ENCODE results near the gene OR6C6.
"Not testable (repeated sequence)": the region's sequence is repeated elsewhere in the genome, so short reads cannot be mapped to it uniquely, and the experiment has no call there.

OR6C6 gene

DNA sequence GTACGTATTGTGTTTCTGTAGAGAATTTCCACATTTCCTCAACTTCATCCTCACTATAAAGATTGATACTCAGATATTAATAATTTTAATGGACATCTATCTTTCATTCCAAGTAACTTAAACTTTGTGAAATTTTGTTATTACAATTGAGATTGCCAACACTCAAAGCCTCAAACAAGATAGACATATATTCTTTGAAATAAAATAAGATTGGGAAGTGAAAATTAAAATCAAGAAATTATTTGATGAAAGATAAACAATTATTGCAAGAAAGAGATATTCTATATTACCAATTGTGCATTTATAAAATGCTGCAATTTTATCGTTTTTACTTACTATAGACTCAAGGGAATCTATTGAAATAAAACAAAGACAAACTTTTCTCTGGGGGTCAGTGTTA lies at the start of gene OR6C6:
Gene OR6C6, minus strand, starts transcription at position 101 of the 400 bp plus-strand sequence. CDS start 1,337 bp downstream, outside the sequence.
- intact Hi-C loops (cut with DNase I), result no loop called here
- DNase-seq, result no peak

- no peak for DNase-seq
- intact Hi-C loops (cut with DNase I), result no loop called here
These were observed 39.6 kb upstream of the OR6C6 start for GRCh38 chr12:55336002-55336401.

GRCh38 chr12:55330446-55330845 lies 34.1 kb upstream of the OR6C6 start, which contains the start of gene OR6C3:
Gene OR6C3 (plus strand): TSS chr12:55330746. CDS start chr12:55331701, 955 bp downstream.
- no peak for DNase-seq
- intact Hi-C loops (cut with DNase I), result no loop called here

DNA sequence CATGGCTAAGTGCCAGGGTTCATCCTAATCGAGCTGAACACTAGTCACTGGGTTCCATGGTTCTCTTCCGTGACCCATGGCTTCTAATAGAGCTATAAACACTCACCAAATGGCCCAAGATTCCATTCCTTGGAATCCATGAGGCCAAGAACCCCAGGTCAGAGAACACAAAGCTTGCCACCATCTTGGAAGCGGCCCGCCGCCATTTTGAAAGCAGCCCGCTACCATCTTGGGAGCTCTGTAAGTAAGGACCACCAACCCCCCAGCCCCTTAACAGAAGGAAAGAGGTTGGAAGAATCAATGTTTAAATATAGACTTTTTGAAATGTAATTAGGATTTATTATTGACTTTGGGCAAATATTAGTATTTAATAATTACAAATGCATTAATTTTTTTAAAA lies 29.4 kb upstream of the OR6C6 start:
- DNase-seq; intact Hi-C loops (cut with DNase I): not testable (repeated sequence)

DNA sequence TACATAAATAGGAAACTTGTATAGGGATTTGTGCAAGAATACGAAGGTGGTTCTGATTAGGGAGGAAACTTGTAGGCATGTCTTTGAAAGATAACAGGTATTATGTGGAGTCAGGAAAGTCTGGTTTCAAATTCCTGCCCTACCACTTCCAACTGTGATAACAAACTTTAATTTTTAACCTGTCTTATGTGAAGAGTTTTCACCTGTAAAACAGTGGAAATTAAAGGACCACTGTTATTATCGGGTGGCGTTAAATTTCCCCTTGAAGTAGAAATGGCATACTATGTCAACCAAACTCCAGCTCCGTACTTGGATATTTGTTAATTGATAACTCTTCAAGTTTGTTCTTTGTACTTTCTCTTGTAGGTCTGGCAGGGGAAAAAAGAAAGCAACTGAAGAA lies 23.8 kb upstream of the OR6C6 start:
- intact Hi-C loops (cut with DNase I), result no loop called here

DNA sequence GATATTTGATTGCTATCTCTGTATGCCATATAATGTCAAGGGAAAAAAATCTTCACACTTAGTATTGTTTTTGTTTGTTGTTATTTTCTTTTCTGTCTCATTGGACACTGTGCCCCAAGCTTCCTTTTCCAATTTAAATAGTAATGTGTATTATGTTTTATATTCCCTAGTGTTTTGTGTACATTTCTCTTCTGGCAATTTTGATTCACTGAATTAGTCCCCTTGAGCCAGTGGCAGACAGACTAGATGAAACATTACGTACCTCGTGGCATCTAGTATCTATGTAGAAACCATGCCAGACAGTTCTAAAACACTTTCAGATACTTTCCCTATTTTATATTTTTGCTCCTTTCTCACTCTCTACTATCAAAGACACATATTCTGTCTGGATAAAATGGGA lies 17.7 kb upstream of the OR6C6 start, which contains the start of gene OR6C1:
Gene OR6C1, plus strand, starts transcription at position 301 of the 400 bp plus-strand sequence. CDS start 6,257 bp downstream, outside the sequence.
- DNase-seq, result no peak
- intact Hi-C loops (cut with DNase I), result no loop called here

More for the DNA sequence above, 23.8 kb upstream of the OR6C6 start:
- no peak for DNase-seq

DNA sequence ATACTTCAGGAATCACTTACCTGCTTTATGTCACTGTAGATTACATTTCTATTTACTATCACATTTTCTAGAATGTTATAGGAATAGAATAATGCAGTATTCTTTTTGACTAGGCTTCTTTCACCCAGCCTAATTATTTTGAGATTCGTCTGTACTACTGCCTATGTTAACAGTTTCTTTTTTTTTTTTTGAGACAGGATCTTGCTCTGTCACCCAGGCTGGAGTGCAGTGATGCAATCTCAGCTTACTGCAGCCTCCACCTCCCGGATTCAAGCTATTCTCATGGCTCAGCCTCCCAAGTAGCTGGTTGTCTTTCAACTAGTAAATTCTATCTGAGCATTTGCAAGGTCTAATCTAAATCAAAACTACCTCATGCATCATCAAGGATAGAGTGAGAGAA lies 6.4 kb downstream of the OR6C6 start:
- no peak for DNase-seq
- intact Hi-C loops (cut with DNase I), result no loop called here

GRCh38 chr12:55280991-55281390 lies 15.4 kb downstream of the OR6C6 start:
- intact Hi-C loops (cut with DNase I), result no loop called here
- DNase-seq, result peak in 1 of 42 donors; percentile 4

GRCh38 chr12:55258303-55258702 lies 38.1 kb downstream of the OR6C6 start:
- no peak for DNase-seq
- intact Hi-C loops (cut with DNase I), result no loop called here

- no peak for DNase-seq
- intact Hi-C loops (cut with DNase I), result no loop called here
These were observed 39.5 kb downstream of the OR6C6 start for GRCh38 chr12:55256831-55257230.

GRCh38 chr12:55253281-55253680 lies 43.1 kb downstream of the OR6C6 start:
- intact Hi-C loops (cut with DNase I), result no loop called here

DNA sequence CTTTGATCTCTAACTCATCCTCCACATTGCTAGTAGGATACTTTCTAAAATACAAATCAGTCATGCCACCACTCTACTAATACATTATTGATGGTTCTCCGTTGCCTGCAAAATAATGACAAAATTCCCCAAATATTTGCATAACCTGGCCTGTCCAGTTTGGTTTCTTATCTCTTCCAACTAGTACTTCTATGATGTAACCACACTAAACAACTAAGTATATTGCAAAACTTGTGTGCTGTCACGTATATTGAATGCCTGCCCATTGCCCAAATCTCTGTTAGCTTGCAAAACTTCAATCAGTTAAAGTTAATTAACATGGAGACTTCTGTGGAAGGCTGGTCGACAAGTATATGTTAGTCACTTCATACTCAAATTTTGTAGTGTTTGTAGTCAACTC lies 45.4 kb downstream of the OR6C6 start:
- intact Hi-C loops (cut with DNase I), result no loop called here
- no peak for DNase-seq

More at GRCh38 chr12:55253281-55253680, 43.1 kb downstream of the OR6C6 start:
- DNase-seq, result no peak

DNA sequence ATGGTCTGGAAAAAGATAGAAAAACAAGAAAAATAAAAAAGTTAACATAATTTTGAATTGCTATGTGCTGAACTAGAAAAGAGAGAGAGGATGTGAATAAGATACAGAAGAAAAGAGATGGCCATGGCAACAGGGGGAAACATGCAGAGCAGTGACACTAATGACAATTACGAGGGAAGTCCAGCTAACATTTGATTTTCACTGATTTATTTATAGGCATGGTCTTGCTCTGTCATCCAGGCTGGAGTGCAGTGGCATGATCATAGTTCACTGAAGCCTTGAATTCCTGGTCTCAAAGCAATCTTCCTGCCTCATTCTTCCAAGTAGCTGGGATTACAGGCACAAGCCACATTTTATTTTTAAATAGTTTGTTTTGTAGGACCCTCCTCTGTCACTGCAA lies 50.2 kb downstream of the OR6C6 start:
- intact Hi-C loops (cut with DNase I), result no loop called here

GRCh38 chr12:55244309-55244708 lies 52.1 kb downstream of the OR6C6 start, which contains the start of gene OR6C74:
Gene OR6C74 (plus strand): TSS chr12:55244609. CDS start chr12:55247288, 2,679 bp downstream.
- intact Hi-C loops (cut with DNase I), result no loop called here
- no peak for DNase-seq

More for the DNA sequence above, 50.2 kb downstream of the OR6C6 start:
- no peak for DNase-seq

Measured in head of caudate nucleus (tissue), 42 donors.